ENCODE data around the gene MYO1G.

Gene MYO1G

GRCh38 chr7:44930921-44931320 is 47.9 kb downstream of the MYO1G start:
- DNase-seq: no peak

- DNase-seq: no peak
These were observed 56.5 kb downstream of the MYO1G start for GRCh38 chr7:44922351-44922694.

GRCh38 chr7:44921607-44922350 is 57.0 kb downstream of the MYO1G start:
- peak; percentile 99 for DNase-seq

GRCh38 chr7:44920119-44920518 is 58.7 kb downstream of the MYO1G start:
- no peak for DNase-seq

- no peak for DNase-seq
These were observed 60.8 kb downstream of the MYO1G start for GRCh38 chr7:44918029-44918428.

GRCh38 chr7:44917465-44917864 is 61.4 kb downstream of the MYO1G start:
- no peak for DNase-seq

- DNase-seq: peak; percentile 67
These were observed 63.7 kb downstream of the MYO1G start for GRCh38 chr7:44914992-44915607.

GRCh38 chr7:44912775-44913347 is 66.0 kb downstream of the MYO1G start:
- no peak for DNase-seq

All from activated CD4-positive, CD25-positive, alpha-beta regulatory T cell treated with anti-CD3 and anti-CD28 coated beads, Interleukin-2, amount 50 U/mL, for 72 hours (primary cell).